ENCODE data around the gene CD300LD.

GRCh38 chr17:74541176-74542111, 50.6 kb downstream of the CD300LD start:
- TF ChIP-seq CTCF (IDR thresholded peaks at IDR 0.05) (no peak), POLR2A (IDR thresholded peaks at IDR 0.05; ENCODE audit: low read depth) (no peak), POLR2AphosphoS5 (IDR thresholded peaks at IDR 0.05) (no peak), EP300 (IDR thresholded peaks at IDR 0.05) (no peak)
